Gastrocnemius medialis (tissue), 4 donors: ENCODE results near the gene GPATCH3. TPM values are rescaled to one million over a fixed set of nuclear protein-coding genes. Genes with fewer than 3 reads are reported as not detected.

Experiments used
- ATAC-seq, 2 donors: fragments of 150-250 bp; one replicate each; pipeline ENCODE4 v1.9.1; 2016
- DNase-seq, 2 donors: peaks; one replicate each; pipeline ENCODE4 v3.0.0-alpha.2; 2019
- H3K27ac ChIP-seq, 4 donors: fragments of 200-600 bp; sonication (generic); 1 replicate in 1 of 4; 2 replicates in 3 of 4; pipeline ENCODE4 v1.5.1; 2016 to 2018; ENCODE audit warnings: mild to moderate bottlenecking in 2 of 4, moderate library complexity in 1 of 4
- H3K27me3 ChIP-seq, 3 donors: fragments of 200-600 bp; sonication (generic) in 2 of 3; 1 replicate in 1 of 3; 2 replicates in 2 of 3; pipeline versions ENCODE4 v1.5.1 to v1.6.0; 2016 to 2019; ENCODE audit warnings: mild to moderate bottlenecking in 1 of 3, moderate library complexity in 1 of 3
- H3K36me3 ChIP-seq, 2 donors: fragments of 200-600 bp; sonication (generic) in 1 of 2; one replicate each; pipeline ENCODE4 v1.5.1; 2017 to 2018
- H3K4me1 ChIP-seq, 2 donors: fragments of 200-600 bp; sonication (generic) in 1 of 2; one replicate each; pipeline ENCODE4 v1.5.1; 2016 to 2017; ENCODE audit warnings: mild to moderate bottlenecking in 2 of 2
- H3K4me3 ChIP-seq, 4 donors: fragments of 200-600 bp; sonication (generic) in 3 of 4; 1 replicate in 1 of 4; 2 replicates in 3 of 4; pipeline ENCODE4 v1.5.1; 2016 to 2019; ENCODE audit warnings: mild to moderate bottlenecking in 2 of 4
- H3K9me3 ChIP-seq, 3 donors: fragments of 200-600 bp; sonication (generic) in 2 of 3; 1 replicate in 1 of 3; 2 replicates in 2 of 3; pipeline ENCODE4 v1.5.1; 2016 to 2019
- CTCF ChIP-seq, 5 experiments: fragments of 450-650 bp in 3 of 5; fragments of 200-600 bp in 2 of 5; sonication (generic) in 2 of 5; IDR thresholded peaks in 4 of 5; conservative IDR thresholded peaks in 1 of 5; 1 replicate in 4 of 5; 2 replicates in 1 of 5; pipeline ENCODE4 v1.5.1; 2016 to 2019; ENCODE audit warnings: antibody characterized with exemption in 5 of 5, mild to moderate bottlenecking in 3 of 5, moderate library complexity in 3 of 5
- POLR2A ChIP-seq, 2 donors: fragments of 450-650 bp; IDR thresholded peaks; one replicate each; pipeline ENCODE4 v1.6.1; 2017; ENCODE audit warnings: antibody characterized with exemption in 2 of 2, mild to moderate bottlenecking in 2 of 2, moderate library complexity in 2 of 2
- in situ Hi-C, 4 donors: fragments of 200-750 bp; cut with MboI; loops; one replicate each; pipeline versions ENCODE4 v1.15.0 to v1.8.0; 2017; ENCODE audit warnings: low sequenced_read_pairs in 4 of 4
- intact Hi-C: fragments of 100-400 bp; cut with DNase I; formaldehyde crosslinking; loops from one replicate; pipeline ENCODE4 v1.15.1; 2023; ENCODE audit warnings: low total_unique reads
- total RNA-seq, 4 donors: library from RNA; depleted of rRNA; stranded (reverse); fragments of >200 nt; gene quantifications; one replicate each; pipeline versions ENCODE4 v1.1.0 to v1.2.3, GENCODE V29; 2016

Gene GPATCH3
- total RNA-seq, 4 donors from 2014 or later: 13.7 to 20.4 (median 16.9) TPM

GRCh38 chr1:26910343-26911160, 10.3 kb upstream of the GPATCH3 start:
- TF ChIP-seq CTCF (IDR thresholded peaks at IDR 0.05 in 4 of 5, conservative IDR thresholded peaks at IDR 0.05 in 1 of 5): no peak
- TF ChIP-seq POLR2A (IDR thresholded peaks at IDR 0.05): no peak
- ATAC-seq (no peak), DNase-seq (no peak)
- no peaks in the 10 kb centered on the region for H3K27me3 ChIP-seq
- no peaks in the 10 kb centered on the region for H3K9me3 ChIP-seq
- intact Hi-C loops: no loop called here
- H3K4me3 ChIP-seq: no peak overlapping the region
- no peaks in the 10 kb centered on the region for H3K36me3 ChIP-seq
- H3K4me1 ChIP-seq: peaks cover 8 to 9% of the 10 kb centered on the region in 2 donors
- in situ Hi-C loops: no loop called here
- no peak overlapping the region for H3K27ac ChIP-seq

DNA sequence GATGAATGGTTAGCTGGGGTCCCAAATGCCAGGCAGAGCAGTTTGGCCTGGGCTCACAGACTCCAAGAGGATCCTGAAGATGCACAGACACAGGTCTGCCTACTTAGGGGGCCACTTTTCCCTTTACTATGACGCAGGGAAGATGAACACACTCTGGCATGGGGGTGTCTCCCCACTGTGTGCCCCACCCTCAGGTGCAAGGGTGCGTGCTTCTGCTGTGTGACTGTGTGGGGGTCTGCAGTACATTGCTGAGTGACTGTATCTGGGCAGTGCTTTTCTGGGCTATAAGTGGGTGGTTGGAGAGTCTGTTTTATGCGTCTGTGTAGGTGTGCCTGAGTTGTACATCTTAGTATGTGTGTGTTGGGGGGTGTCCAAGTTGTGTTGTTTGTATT, 9.7 kb upstream of the GPATCH3 start:
- Histone ChIP-seq H3K4me1 (peaks cover 8 to 9% of the 10 kb centered on the region in 2 donors), H3K4me3 (no peak overlapping the region), H3K36me3 (no peaks in the 10 kb centered on the region), H3K27ac (no peak overlapping the region), H3K9me3 (no peaks in the 10 kb centered on the region), H3K27me3 (no peaks in the 10 kb centered on the region)
- TF ChIP-seq CTCF (IDR thresholded peaks at IDR 0.05 in 4 of 5, conservative IDR thresholded peaks at IDR 0.05 in 1 of 5) (no peak), POLR2A (IDR thresholded peaks at IDR 0.05) (no peak)
- no peak for DNase-seq
- intact Hi-C loops (no loop called here), in situ Hi-C loops (no loop called here)
- no peak for ATAC-seq

DNA sequence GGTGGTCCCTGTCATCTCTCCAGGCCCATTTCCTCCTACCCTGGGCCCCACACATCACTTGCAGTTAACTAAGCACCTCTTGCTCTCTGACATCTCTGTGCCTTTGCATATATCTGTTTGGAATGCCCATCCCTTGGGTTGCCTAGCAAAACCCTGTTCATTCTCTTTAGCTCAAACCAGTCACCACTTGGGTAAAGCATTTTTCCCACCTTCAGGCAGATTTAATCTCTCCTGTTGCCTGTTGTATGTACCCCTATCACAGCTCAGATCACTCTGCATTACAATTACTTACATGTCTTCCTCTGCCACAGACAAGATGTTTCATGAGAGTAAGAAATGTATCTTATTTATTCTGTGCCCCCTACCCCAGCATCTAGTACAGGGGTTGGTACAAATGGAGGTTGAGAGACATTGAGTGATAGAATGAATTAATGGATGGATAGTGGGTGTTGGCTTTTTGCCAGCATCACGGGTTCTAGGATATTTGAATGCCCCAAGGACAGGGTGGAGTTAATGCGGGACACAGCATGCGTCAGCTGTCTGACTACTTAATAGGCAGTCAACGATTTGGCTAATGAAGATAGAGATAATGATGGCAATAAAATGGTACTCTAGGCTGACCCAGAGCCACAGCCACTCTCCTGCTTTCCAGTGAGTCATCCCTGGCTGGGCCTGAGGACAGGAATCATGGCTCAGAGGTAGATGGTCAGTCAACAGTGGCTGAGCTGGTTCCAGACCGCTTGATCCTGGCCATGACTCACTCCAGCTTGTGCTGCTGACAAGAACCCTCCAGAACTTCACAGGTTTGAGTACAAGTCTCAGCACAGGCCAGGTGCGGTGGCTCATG, 7.0 kb upstream of the GPATCH3 start:
- ATAC-seq (peak; percentile 62 to 71), DNase-seq (peak in 1 of 2 donors; percentile 36)
- H3K27me3 ChIP-seq: no peaks in the 10 kb centered on the region
- no peaks in the 10 kb centered on the region for H3K36me3 ChIP-seq
- no peak overlapping the region for H3K4me3 ChIP-seq
- peak overlapping the region in 1 of 4 donors; percentile 45 for H3K27ac ChIP-seq
- TF ChIP-seq POLR2A (IDR thresholded peaks at IDR 0.05) (no peak), CTCF (IDR thresholded peaks at IDR 0.05 in 4 of 5, conservative IDR thresholded peaks at IDR 0.05 in 1 of 5) (no peak)
- H3K9me3 ChIP-seq: no peaks in the 10 kb centered on the region
- intact Hi-C loops: no loop called here
- H3K4me1 ChIP-seq: no peaks in the 10 kb centered on the region
- in situ Hi-C loops: no loop called here

GRCh38 chr1:26900815-26901511, 696 bp upstream of the GPATCH3 start:
- no peaks in the 10 kb centered on the region for H3K9me3 ChIP-seq
- peak overlapping the region; percentile 80 to 98 (median 87) for H3K4me3 ChIP-seq
- H3K4me1 ChIP-seq: peaks cover 20% of the 10 kb centered on the region in 2 donors
- TF ChIP-seq CTCF (IDR thresholded peaks at IDR 0.05 in 4 of 5, conservative IDR thresholded peaks at IDR 0.05 in 1 of 5): no peak
- TF ChIP-seq POLR2A (IDR thresholded peaks at IDR 0.05): no peak
- ATAC-seq (no peak), DNase-seq (no peak)
- H3K27me3 ChIP-seq: no peaks in the 10 kb centered on the region
- peak overlapping the region; percentile 85 to 90 (median 88) for H3K27ac ChIP-seq
- intact Hi-C loops: no loop called here
- peaks cover 0 to 18% of the 10 kb centered on the region in 2 donors for H3K36me3 ChIP-seq
- in situ Hi-C loops: no loop called here
